BJ (cell line): ENCODE data around the gene ZFAND3. TPM values are rescaled to one million over a fixed set of nuclear protein-coding genes. Genes with fewer than 3 reads are reported as not detected.

Experiments
- CTCF ChIA-PET: fragments of 350-600 bp; formaldehyde crosslinking; extraction: SDS; loops from one replicate; lab custom pipeline; 2021; ENCODE audit warnings: antibody characterized with exemption, inconsistent platforms; lab: Yijun Ruan, JAX
- POLR2A ChIA-PET: fragments of 300-600 bp; sonication (Branson Sonifier 250); formaldehyde crosslinking; extraction: SDS; loops from one replicate; lab custom pipeline; 2021; ENCODE audit warnings: antibody characterized with exemption; lab: Charles Lee
- DNase-seq: peaks from one replicate; pipeline ENCODE4 v3.0.0-alpha.2; 2011; ENCODE audit warnings: low read depth
- H3K27me3 ChIP-seq: 2 replicates; pipeline ENCODE4 v1.6.0; 2011; ENCODE audit warnings: low read length; ENCODE audit not compliant: control insufficient read depth, insufficient read depth
- H3K36me3 ChIP-seq: 2 replicates; pipeline ENCODE4 v1.5.1; 2011; ENCODE audit warnings: low read length; ENCODE audit not compliant: control insufficient read depth, insufficient read depth
- H3K4me3 ChIP-seq: 2 replicates; pipeline ENCODE4 v1.5.1; 2011; ENCODE audit warnings: low read depth, mild to moderate bottlenecking, control low read depth, low read length
- CTCF ChIP-seq: IDR thresholded peaks from 2 replicates; pipeline ENCODE4 v1.5.1; 2011; ENCODE audit warnings: low read depth, mild to moderate bottlenecking, control low read depth, inconsistent platforms, low read length, moderate library complexity; ENCODE audit not compliant: insufficient read depth
- polyA plus RNA-seq: library from polyadenylated mRNA; depleted of rRNA; stranded (reverse); fragments of >200 nt; gene quantifications from 2 replicates; pipeline ENCODE4 v1.2.3, GENCODE V29; 2011

Gene ZFAND3
- polyA plus RNA-seq, 1 experiment: 15.5 TPM

DNA sequence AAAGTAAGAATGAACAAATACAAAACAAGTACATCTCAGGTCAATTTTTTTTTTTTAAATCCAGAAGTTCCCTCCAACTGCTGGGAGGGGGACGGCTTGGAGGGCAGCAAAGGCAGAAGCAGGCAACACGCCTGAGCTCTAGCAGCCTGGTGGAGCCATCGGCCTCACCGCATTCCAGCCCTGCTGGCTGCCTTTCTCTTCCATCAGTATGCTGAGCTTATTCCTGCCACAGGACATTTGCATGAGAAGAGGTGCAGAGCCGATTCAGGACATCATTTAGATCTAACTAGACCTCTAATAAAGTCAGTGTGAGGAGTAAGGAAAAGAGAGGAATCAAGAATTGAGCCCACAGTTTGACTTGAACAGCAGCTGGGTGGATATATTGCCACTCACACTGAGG, 318.8 kb downstream of the ZFAND3 start:
- DNase-seq: no peak
- H3K27me3 ChIP-seq: no peaks in the 10 kb centered on the region
- H3K36me3 ChIP-seq: peaks cover 8% of the 10 kb centered on the region
- CTCF ChIA-PET: no interaction called here
- no peak overlapping the region for H3K4me3 ChIP-seq
- POLR2A ChIA-PET: no interaction called here
- TF ChIP-seq CTCF: no peak

DNA sequence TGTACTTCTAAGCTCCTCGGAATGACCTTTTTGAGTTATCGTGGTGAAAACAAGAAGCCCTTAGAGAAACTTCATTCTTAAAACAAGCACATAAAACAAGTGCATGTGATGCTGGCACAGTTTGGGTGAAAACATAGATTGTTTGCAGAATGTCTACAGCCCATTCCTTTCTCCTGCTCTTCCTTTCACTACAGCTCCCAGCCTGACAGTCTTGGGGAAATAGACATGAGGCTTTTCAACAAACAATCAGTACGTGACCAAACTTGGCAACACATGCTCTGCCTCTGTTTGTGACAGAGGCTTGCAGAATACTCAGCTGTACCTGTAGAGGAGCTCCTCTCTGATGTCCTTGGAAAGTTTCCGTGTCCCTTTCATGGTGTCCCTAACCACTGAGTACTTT, 321.6 kb downstream of the ZFAND3 start:
- H3K4me3 ChIP-seq: no peak overlapping the region
- DNase-seq: no peak
- ChIA-PET POLR2A (no interaction called here), CTCF (no interaction called here)
- peaks cover 4% of the 10 kb centered on the region; the same call in 1 of the 2 replicates for H3K36me3 ChIP-seq
- no peaks in the 10 kb centered on the region for H3K27me3 ChIP-seq
- TF ChIP-seq CTCF: no peak

DNA sequence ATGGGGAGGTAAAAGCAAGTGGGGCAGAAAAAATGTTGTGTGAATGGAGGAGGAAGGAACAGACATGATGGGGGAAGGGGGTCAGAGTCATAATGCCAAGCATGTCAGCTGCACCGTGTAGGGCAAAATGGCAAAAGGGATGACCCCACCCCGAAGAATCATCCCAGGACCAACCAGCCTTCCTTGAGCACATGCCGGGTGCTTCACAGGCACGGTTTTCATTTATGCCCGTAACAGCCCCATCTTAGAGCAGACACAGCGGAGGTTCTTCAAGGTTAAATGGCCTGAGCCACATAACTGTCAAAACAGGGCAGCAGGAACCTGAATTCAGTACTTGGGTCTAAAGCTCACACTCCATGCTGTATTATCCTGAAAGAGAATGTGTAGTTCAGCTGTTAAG, 322.2 kb downstream of the ZFAND3 start:
- H3K27me3 ChIP-seq: no peaks in the 10 kb centered on the region
- peaks cover 4% of the 10 kb centered on the region; the same call in 1 of the 2 replicates for H3K36me3 ChIP-seq
- DNase-seq: no peak
- CTCF ChIA-PET: no interaction called here
- POLR2A ChIA-PET: no interaction called here
- TF ChIP-seq CTCF: no peak
- H3K4me3 ChIP-seq: no peak overlapping the region

DNA sequence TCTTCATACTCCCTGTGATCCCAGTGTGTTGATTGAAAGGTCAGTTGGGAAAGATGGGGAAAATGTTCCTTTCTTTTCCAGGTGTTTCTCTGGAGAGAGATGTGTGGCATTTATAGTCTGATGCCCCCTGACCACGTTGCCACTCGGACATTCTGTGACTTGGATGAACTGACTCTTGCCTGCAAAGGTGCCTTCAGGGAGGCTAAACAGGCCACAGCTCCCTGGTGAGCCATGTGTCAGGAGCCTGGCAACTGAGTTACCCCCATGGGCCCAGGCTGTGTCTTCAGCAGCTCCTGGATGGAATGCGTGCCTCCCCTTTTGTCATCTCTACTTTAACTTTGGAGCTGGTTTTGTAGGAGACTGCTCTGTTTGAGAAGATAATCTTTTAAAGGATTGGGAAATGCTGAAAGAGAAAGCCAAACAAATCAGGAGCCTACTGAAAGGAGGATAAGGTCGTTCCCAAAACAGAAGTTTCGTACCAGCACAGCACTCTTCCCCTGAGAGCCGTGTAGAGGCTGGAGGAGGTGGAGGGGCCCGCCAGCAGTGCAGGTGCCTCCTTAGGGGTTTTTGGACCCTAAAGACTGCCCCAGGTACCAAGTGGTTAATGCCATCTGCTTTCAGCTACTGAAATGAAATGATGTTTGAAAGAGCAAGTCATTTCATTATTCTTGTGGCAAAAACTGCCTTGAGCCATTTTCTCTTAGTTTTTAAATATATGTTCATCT, 322.8 kb downstream of the ZFAND3 start:
- Histone ChIP-seq H3K4me3 (no peak overlapping the region), H3K27me3 (no peaks in the 10 kb centered on the region), H3K36me3 (peaks cover 4% of the 10 kb centered on the region; the same call in 1 of the 2 replicates)
- ChIA-PET CTCF (no interaction called here), POLR2A (no interaction called here)
- no peak for TF ChIP-seq CTCF
- DNase-seq: no peak

GRCh38 chr6:38143191-38144150, 323.9 kb downstream of the ZFAND3 start:
- POLR2A ChIA-PET: no interaction called here
- TF ChIP-seq CTCF: no peak
- DNase-seq: peak; percentile 1
- Histone ChIP-seq H3K27me3 (no peaks in the 10 kb centered on the region), H3K4me3 (no peak overlapping the region), H3K36me3 (peaks cover 3% of the 10 kb centered on the region; the same call in 1 of the 2 replicates)
- CTCF ChIA-PET: interaction anchor here (0.7 kb wide), 1 partner anchor 343 kb away, joined by 3 read pairs; no protein-coding TSS in a partner anchor
